ENCODE measurements around the gene IRF4. TPM values are rescaled to one million over a fixed set of nuclear protein-coding genes. Genes with fewer than 3 reads are reported as not detected.

The IRF4 gene
- total RNA-seq, 3 donors from 2014 or later: 2.8 to 10.5 (median 4.5) TPM

DNA sequence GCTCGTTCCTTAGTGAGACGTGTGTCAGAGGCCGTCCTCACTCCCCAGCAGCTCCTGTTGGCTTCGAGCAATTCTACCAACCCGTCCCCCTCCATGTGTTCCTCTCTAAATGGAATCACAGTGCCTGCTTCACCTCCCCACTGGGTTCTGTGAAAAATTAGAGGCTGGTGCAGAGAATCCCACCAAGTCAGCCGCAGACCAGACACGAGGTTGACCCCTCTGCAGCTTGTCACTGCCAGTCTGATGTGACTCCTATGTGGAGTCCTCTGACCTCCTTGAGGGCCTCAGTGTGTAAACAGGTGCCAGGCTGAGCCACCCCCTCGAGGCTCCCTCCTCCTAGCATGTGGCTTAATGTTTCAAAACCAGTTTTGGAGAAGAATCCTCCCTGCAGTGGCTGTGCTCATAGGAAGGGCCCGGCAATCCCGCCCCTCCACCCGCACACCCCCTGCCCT, 12.6 kb upstream of the IRF4 start:
- intact Hi-C loops (cut with DNase I, micrococcal nuclease): no loop called here
- H3K36me3 ChIP-seq (ENCODE audit: low read depth): no peaks in the 10 kb centered on the region
- DNase-seq: no peak
- peaks cover 31% of the 10 kb centered on the region for H3K9me3 ChIP-seq
- H3K4me3 ChIP-seq: no peak overlapping the region
- no peaks in the 10 kb centered on the region for H3K4me1 ChIP-seq (ENCODE audit: low read depth)
- ATAC-seq: peak; percentile 19
- TF ChIP-seq, protein P1, sequence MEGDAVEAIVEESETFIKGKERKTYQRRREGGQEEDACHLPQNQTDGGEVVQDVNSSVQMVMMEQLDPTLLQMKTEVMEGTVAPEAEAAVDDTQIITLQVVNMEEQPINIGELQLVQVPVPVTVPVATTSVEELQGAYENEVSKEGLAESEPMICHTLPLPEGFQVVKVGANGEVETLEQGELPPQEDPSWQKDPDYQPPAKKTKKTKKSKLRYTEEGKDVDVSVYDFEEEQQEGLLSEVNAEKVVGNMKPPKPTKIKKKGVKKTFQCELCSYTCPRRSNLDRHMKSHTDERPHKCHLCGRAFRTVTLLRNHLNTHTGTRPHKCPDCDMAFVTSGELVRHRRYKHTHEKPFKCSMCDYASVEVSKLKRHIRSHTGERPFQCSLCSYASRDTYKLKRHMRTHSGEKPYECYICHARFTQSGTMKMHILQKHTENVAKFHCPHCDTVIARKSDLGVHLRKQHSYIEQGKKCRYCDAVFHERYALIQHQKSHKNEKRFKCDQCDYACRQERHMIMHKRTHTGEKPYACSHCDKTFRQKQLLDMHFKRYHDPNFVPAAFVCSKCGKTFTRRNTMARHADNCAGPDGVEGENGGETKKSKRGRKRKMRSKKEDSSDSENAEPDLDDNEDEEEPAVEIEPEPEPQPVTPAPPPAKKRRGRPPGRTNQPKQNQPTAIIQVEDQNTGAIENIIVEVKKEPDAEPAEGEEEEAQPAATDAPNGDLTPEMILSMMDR (IDR thresholded peaks at IDR 0.05): no peak

DNA sequence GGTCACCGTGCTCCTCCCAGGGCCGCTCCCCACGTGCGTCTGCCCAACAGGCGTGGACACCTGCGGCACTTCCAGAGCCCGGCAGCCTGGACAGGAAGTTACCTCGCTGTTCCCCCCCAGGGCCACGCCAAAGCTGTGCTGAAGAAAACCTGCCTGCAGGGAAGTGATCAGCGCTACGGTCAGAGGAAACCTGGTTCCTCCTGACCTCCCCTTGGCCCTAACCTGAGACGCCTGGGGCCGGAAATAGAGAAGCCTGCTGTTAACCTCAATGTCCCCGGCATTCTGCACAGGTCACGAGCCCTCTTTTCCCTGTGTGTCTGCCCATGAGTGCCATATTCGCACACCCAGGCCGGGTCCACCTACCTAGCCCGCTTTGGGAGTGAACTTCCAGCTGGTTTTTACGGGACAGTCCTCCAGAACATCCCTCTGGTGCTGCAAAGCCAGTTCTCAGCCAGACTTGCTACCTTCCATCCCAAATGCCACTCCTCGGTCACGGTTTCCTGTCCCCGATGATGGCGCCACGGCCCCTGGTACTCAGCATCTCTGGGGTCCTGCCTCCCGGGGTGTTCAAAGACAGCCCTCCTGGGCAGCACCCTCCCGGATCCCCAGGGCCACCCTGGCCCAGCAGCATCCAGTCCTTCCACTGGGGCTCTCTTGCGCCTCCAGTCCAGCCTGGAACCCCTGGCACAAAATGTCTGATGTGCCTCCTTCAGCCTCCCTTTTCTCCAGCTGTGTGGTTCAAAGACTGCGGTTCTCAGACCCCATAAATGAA, 12.0 kb upstream of the IRF4 start:
- peak; percentile 35 for ATAC-seq

DNA sequence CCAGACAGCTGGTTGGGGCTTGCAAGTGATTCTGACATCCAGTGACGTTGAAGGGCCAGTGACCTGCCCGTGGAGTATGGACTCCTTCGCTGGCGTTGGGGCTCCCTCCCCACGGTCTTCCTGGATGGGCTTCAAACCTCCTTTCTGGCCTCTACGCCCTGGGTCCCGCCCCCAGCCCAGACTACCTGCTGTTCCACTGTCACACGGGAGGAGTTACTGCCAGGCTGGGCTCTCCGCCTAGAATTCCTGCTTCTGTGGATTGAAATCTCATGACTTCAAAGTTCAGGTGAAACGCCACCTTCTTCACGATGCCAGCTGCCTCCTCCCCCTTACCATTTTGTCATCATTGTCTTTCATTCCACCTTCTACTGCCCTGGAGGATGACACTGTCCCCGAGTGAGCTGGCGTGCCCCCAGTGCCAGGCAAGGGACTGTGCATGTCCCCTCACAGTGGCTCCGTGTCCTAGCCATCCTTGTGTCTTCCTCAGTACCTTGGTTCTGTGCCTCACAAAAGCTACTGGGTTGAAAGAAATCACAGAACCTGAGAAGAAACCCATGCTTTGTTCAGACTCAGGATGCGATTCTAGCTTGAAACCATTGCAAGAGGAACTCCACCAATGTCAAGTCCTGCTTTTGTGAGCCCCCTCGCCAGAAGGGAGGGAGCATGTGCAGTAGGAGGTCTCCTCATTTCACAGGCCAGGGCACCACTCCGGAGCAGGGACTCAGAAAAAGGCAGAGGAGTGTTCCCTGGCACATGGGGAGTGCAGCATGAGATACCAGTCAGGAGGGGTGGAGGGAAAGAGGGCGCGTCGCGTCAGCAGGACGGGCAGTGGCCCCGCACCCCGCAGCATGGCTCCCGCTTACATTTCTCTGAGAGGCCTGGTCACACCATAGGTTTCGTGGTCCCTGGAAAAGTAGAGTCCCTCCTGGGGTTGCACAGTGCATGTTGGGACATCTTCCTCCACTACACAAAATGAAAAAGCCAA, 11.0 kb upstream of the IRF4 start:
- no peaks in the 10 kb centered on the region for H3K4me1 ChIP-seq (ENCODE audit: low read depth)
- peaks cover 17% of the 10 kb centered on the region for H3K9me3 ChIP-seq
- no peak overlapping the region for H3K4me3 ChIP-seq
- H3K36me3 ChIP-seq (ENCODE audit: low read depth): no peaks in the 10 kb centered on the region
- TF ChIP-seq, protein P1 (IDR thresholded peaks at IDR 0.05): no peak
- DNase-seq (no peak), ATAC-seq (no peak)
- intact Hi-C loops (cut with DNase I, micrococcal nuclease): no loop called here

More for the DNA sequence above, 12.0 kb upstream of the IRF4 start:
- peaks cover 25% of the 10 kb centered on the region for H3K9me3 ChIP-seq
- TF ChIP-seq, protein P1 (IDR thresholded peaks at IDR 0.05): no peak
- H3K36me3 ChIP-seq (ENCODE audit: low read depth): no peaks in the 10 kb centered on the region
- H3K4me3 ChIP-seq: no peak overlapping the region
- H3K4me1 ChIP-seq (ENCODE audit: low read depth): no peaks in the 10 kb centered on the region
- intact Hi-C loops (cut with DNase I, micrococcal nuclease): no loop called here
- DNase-seq: no peak

DNA sequence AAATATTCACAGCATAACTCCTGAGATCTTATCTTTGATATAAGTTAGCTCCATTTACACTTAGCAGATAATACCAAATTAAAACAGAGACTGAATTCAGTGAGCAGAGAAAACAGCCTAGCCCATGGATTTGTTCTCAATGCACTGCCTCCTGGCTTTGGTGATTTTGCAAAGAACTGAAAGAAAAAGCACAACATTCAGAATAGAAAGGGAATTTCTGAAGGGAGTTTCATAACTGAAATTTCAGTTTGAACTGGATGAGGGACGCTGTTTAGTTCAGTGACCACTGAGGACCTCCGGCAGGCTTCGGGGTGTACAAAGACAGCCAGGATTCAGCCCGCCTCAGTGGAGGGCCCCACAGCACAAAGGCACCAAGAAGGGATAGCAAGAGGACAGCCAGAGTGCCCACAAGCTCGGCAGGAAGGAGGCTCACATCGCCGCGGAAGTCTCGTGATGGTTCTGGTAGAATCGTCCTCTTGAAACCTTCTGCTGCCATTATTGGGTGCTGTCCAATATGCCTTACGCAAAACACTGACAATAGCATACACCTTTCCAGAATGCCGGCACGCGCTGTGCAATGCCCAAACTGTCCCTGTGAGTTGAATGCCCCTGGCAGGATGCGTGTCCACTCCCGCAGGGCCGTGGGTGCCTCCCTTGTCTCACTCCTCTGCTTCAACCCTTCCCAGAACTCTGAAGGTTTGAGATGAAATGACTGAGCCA, 9.7 kb upstream of the IRF4 start:
- TF ChIP-seq, protein P1 (IDR thresholded peaks at IDR 0.05): no peak

More for the DNA sequence above, 9.7 kb upstream of the IRF4 start:
- DNase-seq (no peak), ATAC-seq (no peak)
- peaks cover 17% of the 10 kb centered on the region for H3K9me3 ChIP-seq
- intact Hi-C loops (cut with DNase I, micrococcal nuclease): no loop called here
- no peak overlapping the region for H3K4me3 ChIP-seq
- H3K36me3 ChIP-seq (ENCODE audit: low read depth): no peaks in the 10 kb centered on the region
- H3K4me1 ChIP-seq (ENCODE audit: low read depth): no peaks in the 10 kb centered on the region
